ENCODE measurements around the gene ACTR5. TPM values are rescaled to one million over a fixed set of nuclear protein-coding genes. Genes with fewer than 3 reads are reported as not detected.

The ACTR5 gene
- total RNA-seq, 1 experiment from 2014 or later, result 14.1 TPM

- Histone ChIP-seq H4K5ac (ENCODE audit: insufficient read length, low read depth, low read length) (no peak overlapping the region), H3K56ac (ENCODE audit: insufficient read length, low read depth, low read length) (no peak overlapping the region), H2BK12ac (ENCODE audit: insufficient read length, low read depth, low read length) (no peak overlapping the region), H3K4ac (ENCODE audit: low read depth, low read length) (no peak overlapping the region), H3K4me1 (ENCODE audit: insufficient read depth, low read length) (no peaks in the 10 kb centered on the region; the same call in 1 of the 2 replicates), H3K23ac (ENCODE audit: insufficient read length, low read depth, low read length) (no peak overlapping the region), H3K4me2 (ENCODE audit: insufficient read depth, insufficient read length, low read length) (no peak overlapping the region), H2BK5ac (ENCODE audit: insufficient read length, low read length) (no peak overlapping the region), H2BK120ac (ENCODE audit: low read depth, low read length, poor library complexity, severe bottlenecking) (no peak overlapping the region), H2AFZ (ENCODE audit: low read length) (no peak overlapping the region), H3K9ac (ENCODE audit: extremely low read depth, insufficient read length, low read length) (no peak overlapping the region), H3T11ph (ENCODE audit: low read length) (no peak overlapping the region), H4K91ac (ENCODE audit: insufficient read length, low read depth, low read length) (no peak overlapping the region), H3K27ac (ENCODE audit: insufficient read length, low read depth, low read length) (no peak overlapping the region), H3K18ac (ENCODE audit: insufficient read length, low read depth, low read length) (no peak overlapping the region), H4K20me1 (ENCODE audit: control insufficient read depth, insufficient read depth, insufficient read length) (no peaks in the 10 kb centered on the region), H4K8ac (replicated peaks; ENCODE audit: insufficient read length, low read depth, low read length) (no peak overlapping the region), H3K9me3 (ENCODE audit: control insufficient read depth, low read depth, low read length) (no peaks in the 10 kb centered on the region), H2AK5ac (ENCODE audit: insufficient read length, low read length) (no peak overlapping the region), H3K79me2 (ENCODE audit: insufficient read depth, low read length) (no peaks in the 10 kb centered on the region), H2BK15ac (ENCODE audit: low read depth, low read length) (no peak overlapping the region), H2BK20ac (ENCODE audit: low read depth, low read length, poor library complexity, severe bottlenecking) (no peak overlapping the region), H3K27me3 (ENCODE audit: insufficient read depth, low read length) (no peaks in the 10 kb centered on the region; the same call in 1 of the 2 replicates), H3K23me2 (ENCODE audit: insufficient read length, low read depth, low read length, poor library complexity, severe bottlenecking) (peaks cover 2% of the 10 kb centered on the region), H3K79me1 (ENCODE audit: insufficient read depth, low read depth, low read length, poor library complexity, severe bottlenecking) (no peaks in the 10 kb centered on the region), H3K14ac (ENCODE audit: insufficient read depth, low read length) (no peak overlapping the region)
- WGBS (ENCODE audit: extremely low coverage, insufficient read length, low lambda C conversion rate), result no CpG with 5 or more reads among the region's 4 CpGs
- Mint-ChIP-seq H3K27me3 (ENCODE audit: low read depth) (peaks cover 14% of the 10 kb centered on the region), H3K4me1 (peaks cover 15 to 16% of the 10 kb centered on the region in 2 experiments), H3K27ac (no peak overlapping the region), H3K9me3 (no peaks in the 10 kb centered on the region), H3K4me3 (no peak overlapping the region), H3K36me3 (ENCODE audit: insufficient read depth in 1 of 3, low read depth in 3 of 3) (peaks cover 22 to 45% (median 44%) of the 10 kb centered on the region in 3 experiments; a peak in 6 of 7 replicates)
- no peak for DNase-seq
- TF ChIP-seq CTCF (conservative IDR thresholded peaks at IDR 0.05), result no peak
Measured at GRCh38 chr20:38752029-38752428, 3.8 kb downstream of the ACTR5 start.

All from H9 (cell line).